K562 (cell line): Measurements from ENCODE around the gene ZBTB16. TPM values are rescaled to one million over a fixed set of nuclear protein-coding genes. Genes with fewer than 3 reads are reported as not detected.

Source experiments
- ATAC-seq: fragments of 200-7000 bp; cut with Tn5 transposase; 3 replicates; pipeline ENCODE4 v1.9.1; 2020; ENCODE audit warnings: moderate library complexity
- BruUV-seq: library from RNA; stranded (reverse); fragments of 400-500 nt; replicated peaks from 2 replicates; lab custom pipeline; 2021; lab: Mats Ljungman, UMichigan
- CTCF ChIA-PET: fragments of 300-600 bp; formaldehyde crosslinking; extraction: SDS; loops from one replicate; lab custom pipeline; 2021; ENCODE audit warnings: low intra/inter-chr PET ratio; lab: Yijun Ruan, JAX
- POLR2A ChIA-PET: fragments of 300-600, 350-650 bp; sonication (Branson Sonifier 250); formaldehyde crosslinking; extraction: SDS; loops from one replicate; lab custom pipeline; 2021; ENCODE audit warnings: antibody characterized with exemption, inconsistent platforms; lab: Yijun Ruan, JAX
- DNase-seq, 4 experiments: peaks; one replicate each; pipeline versions ENCODE4 v3.0.0 to v3.0.0-alpha.2; 2011 to 2018; ENCODE audit warnings: low spot score in 3 of 4, mixed read lengths in 3 of 4; ENCODE audit errors: extremely low read depth in 1 of 4
- FAIRE-seq: peaks from 2 replicates; lab custom pipeline; 2011; peaks lifted over from hg19 to GRCh38; lab: Jason Lieb, UNC
- H2AFZ ChIP-seq: 2 replicates; pipeline ENCODE4 v1.6.0; 2011; ENCODE audit warnings: low read depth, low read length, control low read depth, inconsistent platforms
- H3K27ac ChIP-seq: fragments of 200-600 bp; 3 replicates; pipeline ENCODE4 v1.8.0; 2011; ENCODE audit warnings: low read depth, mild to moderate bottlenecking, control low read depth, inconsistent platforms, low read length, moderate library complexity, mixed read lengths; ENCODE audit errors: extremely low read depth
- H3K27me3 ChIP-seq, 2 experiments: fragments of 300-600 bp in 1 of 2; 2 replicates in 1 of 2; 3 replicates in 1 of 2; pipeline versions ENCODE4 v1.6.0 to v1.8.0; 2011; ENCODE audit warnings: inconsistent platforms in 2 of 2, low read length in 2 of 2, mild to moderate bottlenecking in 1 of 2, mixed read lengths in 1 of 2, moderate library complexity in 1 of 2; ENCODE audit not compliant: control insufficient read depth in 2 of 2, insufficient read depth in 2 of 2
- H3K36me3 ChIP-seq: fragments of 300-600 bp; 3 replicates; pipeline ENCODE4 v1.8.0; 2011; ENCODE audit warnings: mild to moderate bottlenecking, low read length, inconsistent platforms; ENCODE audit not compliant: control insufficient read depth, insufficient read depth
- H3K4me1 ChIP-seq, 2 experiments: fragments of 200-600 bp in 1 of 2; replicated peaks in 1 of 2; 2 replicates in 1 of 2; 3 replicates in 1 of 2; pipeline versions ENCODE4 v1.5.1 to v1.8.0; 2011; ENCODE audit warnings: inconsistent platforms in 2 of 2, low read length in 2 of 2, mild to moderate bottlenecking in 1 of 2, mixed read lengths in 1 of 2, moderate library complexity in 1 of 2; ENCODE audit not compliant: control insufficient read depth in 2 of 2, insufficient read depth in 2 of 2
- H3K4me2 ChIP-seq: 2 replicates; pipeline ENCODE4 v1.6.1; 2011; ENCODE audit warnings: low read length, control low read depth, inconsistent platforms, mixed read lengths; ENCODE audit not compliant: insufficient read depth
- H3K4me3 ChIP-seq: fragments of 200-600 bp; sonication (generic), shearing (Covaris generic); 2 replicates; pipeline ENCODE4 v1.5.1; 2016; ENCODE audit warnings: control low read depth, inconsistent platforms
- H3K79me2 ChIP-seq: fragments of 200-600 bp; 3 replicates; pipeline ENCODE4 v1.8.0; 2011; ENCODE audit warnings: low read length, inconsistent platforms; ENCODE audit not compliant: control insufficient read depth, insufficient read depth
- H3K9ac ChIP-seq, 2 experiments: 2 replicates each; pipeline versions ENCODE4 v1.6.0 to v1.6.1; 2011; ENCODE audit warnings: low read depth in 2 of 2, low read length in 2 of 2, control low read depth in 1 of 2, inconsistent platforms in 1 of 2, mild to moderate bottlenecking in 1 of 2, mixed read lengths in 1 of 2; ENCODE audit not compliant: insufficient read depth in 1 of 2
- H3K9me1 ChIP-seq: one replicate; pipeline ENCODE4 v1.6.0; 2011; ENCODE audit warnings: inconsistent platforms, mild to moderate bottlenecking, low read length, moderate library complexity; ENCODE audit not compliant: control insufficient read depth, insufficient read depth
- H3K9me3 ChIP-seq: replicated peaks from 2 replicates; pipeline ENCODE4 v1.5.1; 2011; ENCODE audit warnings: low read depth, low read length, inconsistent platforms; ENCODE audit not compliant: control insufficient read depth, insufficient read depth
- H4K20me1 ChIP-seq: replicated peaks from 2 replicates; pipeline ENCODE4 v1.6.1; 2011; ENCODE audit warnings: low read length, inconsistent platforms, mixed read lengths; ENCODE audit not compliant: control insufficient read depth, insufficient read depth
- E2F3 ChIP-seq: fragments of 250-450 bp; sonication (Bioruptor Pico); IDR thresholded peaks from 2 replicates; pipeline ENCODE4 v1.4.0; 2020; ENCODE audit warnings: mild to moderate bottlenecking
- GATAD2A ChIP-seq: fragments of 450-650 bp; IDR thresholded peaks from 2 replicates; pipeline ENCODE4 v1.6.1; 2017
- KDM1A ChIP-seq, 2 experiments: fragments of 450-650 bp; IDR thresholded peaks; 2 replicates each; pipeline ENCODE4 v1.6.1; 2016; ENCODE audit warnings: mild to moderate bottlenecking in 2 of 2
- RNF2 ChIP-seq: sonication (generic); IDR thresholded peaks from 2 replicates; pipeline ENCODE4 v1.6.1; 2016
- SMAD1 ChIP-seq: fragments of 150-350 bp; IDR thresholded peaks from 2 replicates; pipeline ENCODE4 v1.6.1; 2014; ENCODE audit warnings: low read length, low read depth; ENCODE audit not compliant: partially characterized antibody
- SRF ChIP-seq, 2 experiments: fragments of 250-450, 450-650 bp in 1 of 2; sonication (Bioruptor Pico) in 1 of 2; sonication (generic) in 1 of 2; formaldehyde crosslinking; IDR thresholded peaks; 2 replicates each; pipeline versions ENCODE4 v1.5.0 to v1.5.1; 2020 to 2022; ENCODE audit warnings: mild to moderate bottlenecking in 1 of 2, missing genetic modification reagents in 1 of 2
- TARDBP ChIP-seq: fragments of 450-650 bp; IDR thresholded peaks from 2 replicates; pipeline ENCODE4 v1.6.1; 2016
- ZNF274 ChIP-seq: IDR thresholded peaks from 2 replicates; pipeline ENCODE4 v1.6.1; 2011; ENCODE audit warnings: low read depth, mild to moderate bottlenecking, low read length, moderate library complexity, borderline replicate concordance
- ZNF3 ChIP-seq: fragments of 250-450 bp; sonication (Bioruptor Pico); IDR thresholded peaks from 2 replicates; pipeline ENCODE4 v1.5.0; 2021; ENCODE audit warnings: mild to moderate bottlenecking, moderate library complexity
- WGBS: fragments of 100-300 bp; shearing (Covaris generic); methylation state at CpG from one replicate; pipeline ENCODE4 v1.1.6; 2016; ENCODE audit warnings: low coverage, mixed read lengths; ENCODE audit not compliant: insufficient coverage; ENCODE audit errors: missing lambda C conversion rate; 5-methylcytosine and 5-hydroxymethylcytosine counted together
- in situ Hi-C: fragments of 300-500 bp; cut with MboI; formaldehyde crosslinking; loops from 4 replicates; pipeline ENCODE4 v1.15.0; 2018; ENCODE audit warnings: inconsistent platforms, mixed read lengths
- intact Hi-C: fragments of 100-400 bp; cut with micrococcal nuclease; formaldehyde crosslinking; loops from 2 replicates; pipeline ENCODE4 v1.14.2; 2022
- polyA plus RNA-seq, 8 experiments: library from polyadenylated mRNA; depleted of rRNA in 4 of 8; stranded (reverse) in 5 of 8; unstranded in 3 of 8; fragments of >200 nt; fragmentation: Nextera tagmentation in 2 of 8; fragmentation: Illumina TruSeq in 1 of 8; extraction: Ambion mirVana in 2 of 8; extraction: Trizol in 1 of 8; gene quantifications; 2 replicates each; pipeline versions ENCODE4 v1.2.1 to v1.2.3, GENCODE V29; 2011 to 2014; ENCODE audit warnings: inconsistent platforms in 1 of 8, missing spikeins in 1 of 8
- total RNA-seq, 7 experiments: library from RNA; depleted of rRNA in 6 of 7; stranded (reverse); fragments of >200 nt in 6 of 7; fragmentation: Illumina TruSeq in 2 of 7; extraction: Trizol in 2 of 7; gene quantifications; 2 replicates each; pipeline versions ENCODE4 v1.2.1 to v1.2.3, GENCODE V29; 2011 to 2021; ENCODE audit warnings: low replicate concordance in 1 of 7
- TF ChIP-seq, protein P1 (sequence below), 3 experiments: IDR thresholded peaks in 2 of 3; conservative IDR thresholded peaks in 1 of 3; 2 replicates each; pipeline ENCODE4 v1.5.1; 2011 to 2012; ENCODE audit warnings: low read length in 3 of 3, mild to moderate bottlenecking in 3 of 3, control low read depth in 2 of 3, improper control_type of control experiment in 1 of 3, inconsistent platforms in 1 of 3, low read depth in 1 of 3, mixed read lengths in 1 of 3, moderate library complexity in 1 of 3; ENCODE audit not compliant: insufficient read depth in 2 of 3
- TF ChIP-seq, protein P2 (sequence below): fragments of 250-450 bp; sonication (Bioruptor Pico); IDR thresholded peaks from 2 replicates; pipeline ENCODE4 v1.8.0; 2022; ENCODE audit warnings: moderate library complexity, mild to moderate bottlenecking, inconsistent platforms

The ZBTB16 gene
- total and polyA plus RNA-seq, 9 of the 15 experiments (the other 6 are each of a cell fraction or from before 2014, with no cell fraction given): 0.06 to 0.40 (median 0.24) TPM; not detected in 4

DNA sequence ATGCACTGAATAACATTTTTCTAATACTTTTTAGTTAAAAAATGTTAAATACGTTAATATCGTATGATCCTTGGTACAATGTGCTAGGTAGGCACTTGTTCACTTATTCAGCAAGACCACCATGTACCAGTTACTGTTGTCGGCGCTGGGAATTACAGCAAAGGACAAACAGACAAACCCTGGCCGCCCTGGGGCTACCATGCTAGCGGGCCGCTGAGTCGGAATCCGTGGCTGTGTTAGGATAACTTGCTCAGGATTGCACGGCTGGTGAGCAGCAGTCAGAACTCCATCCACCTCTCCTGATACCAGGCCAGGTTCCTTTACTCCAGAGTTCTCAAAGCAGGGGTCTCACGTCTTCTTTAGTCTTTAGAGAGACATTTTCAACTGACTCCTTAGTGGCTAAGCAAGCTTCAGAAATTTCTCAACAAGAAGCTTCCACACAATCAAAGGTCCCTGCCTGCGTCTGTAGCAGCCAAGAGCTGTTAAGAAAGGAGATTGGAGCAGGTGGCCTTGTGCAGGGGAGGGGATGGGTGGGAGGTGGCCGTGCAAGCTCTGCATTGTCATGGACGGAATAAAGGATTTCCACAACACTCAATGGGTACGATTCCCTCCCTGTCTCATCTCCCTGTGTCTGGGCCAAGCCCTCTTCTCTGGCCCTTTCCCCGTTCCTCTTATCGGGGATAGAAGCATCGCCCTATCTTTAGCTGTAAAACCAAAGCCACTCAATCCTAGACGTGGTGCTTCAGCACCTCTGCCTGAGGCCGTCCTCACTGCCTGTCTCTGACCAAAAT is 196.9 kb downstream of the ZBTB16 start:
- intact Hi-C loops: no loop called here
- Histone ChIP-seq H3K4me3 (no peak overlapping the region), H3K4me2 (no peak overlapping the region), H3K79me2 (no peaks in the 10 kb centered on the region), H3K9me1 (peaks cover 7% of the 10 kb centered on the region), H3K9me3 (no peaks in the 10 kb centered on the region), H3K36me3 (no peaks in the 10 kb centered on the region), H4K20me1 (no peaks in the 10 kb centered on the region), H3K4me1 (peaks cover 12 to 26% of the 10 kb centered on the region in 2 experiments; a peak in 4 of 5 replicates), H2AFZ (no peak overlapping the region), H3K9ac (no peak overlapping the region), H3K27ac (no peak overlapping the region), H3K27me3 (no peaks in the 10 kb centered on the region)
- CTCF ChIA-PET: no interaction called here
- FAIRE-seq (no peak), ATAC-seq (no peak), DNase-seq (no peak)
- in situ Hi-C loops: loop anchor here (25.0 kb wide), 1 partner anchor 944 kb away; the partner anchor contains the start of gene TTC12
- POLR2A ChIA-PET: no interaction called here
- 68% methylated on average over 18 of the region's 20 CpGs for WGBS
- BruUV-seq: no TSS peak
- TF ChIP-seq, protein P1, sequence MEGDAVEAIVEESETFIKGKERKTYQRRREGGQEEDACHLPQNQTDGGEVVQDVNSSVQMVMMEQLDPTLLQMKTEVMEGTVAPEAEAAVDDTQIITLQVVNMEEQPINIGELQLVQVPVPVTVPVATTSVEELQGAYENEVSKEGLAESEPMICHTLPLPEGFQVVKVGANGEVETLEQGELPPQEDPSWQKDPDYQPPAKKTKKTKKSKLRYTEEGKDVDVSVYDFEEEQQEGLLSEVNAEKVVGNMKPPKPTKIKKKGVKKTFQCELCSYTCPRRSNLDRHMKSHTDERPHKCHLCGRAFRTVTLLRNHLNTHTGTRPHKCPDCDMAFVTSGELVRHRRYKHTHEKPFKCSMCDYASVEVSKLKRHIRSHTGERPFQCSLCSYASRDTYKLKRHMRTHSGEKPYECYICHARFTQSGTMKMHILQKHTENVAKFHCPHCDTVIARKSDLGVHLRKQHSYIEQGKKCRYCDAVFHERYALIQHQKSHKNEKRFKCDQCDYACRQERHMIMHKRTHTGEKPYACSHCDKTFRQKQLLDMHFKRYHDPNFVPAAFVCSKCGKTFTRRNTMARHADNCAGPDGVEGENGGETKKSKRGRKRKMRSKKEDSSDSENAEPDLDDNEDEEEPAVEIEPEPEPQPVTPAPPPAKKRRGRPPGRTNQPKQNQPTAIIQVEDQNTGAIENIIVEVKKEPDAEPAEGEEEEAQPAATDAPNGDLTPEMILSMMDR (IDR thresholded peaks at IDR 0.05 in 2 of 3, conservative IDR thresholded peaks at IDR 0.05 in 1 of 3; ENCODE audit: insufficient read depth in 2 of 3, low read depth in 1 of 3, low read length in 3 of 3): no peak
- TF ChIP-seq SRF (CRISPR knock-in tag; IDR thresholded peaks at IDR 0.05): no peak
- TF ChIP-seq E2F3 (CRISPR knock-in tag): no peak
- TF ChIP-seq KDM1A (IDR thresholded peaks at IDR 0.05): no peak
- no peak for TF ChIP-seq RNF2
- TF ChIP-seq, protein P2, sequence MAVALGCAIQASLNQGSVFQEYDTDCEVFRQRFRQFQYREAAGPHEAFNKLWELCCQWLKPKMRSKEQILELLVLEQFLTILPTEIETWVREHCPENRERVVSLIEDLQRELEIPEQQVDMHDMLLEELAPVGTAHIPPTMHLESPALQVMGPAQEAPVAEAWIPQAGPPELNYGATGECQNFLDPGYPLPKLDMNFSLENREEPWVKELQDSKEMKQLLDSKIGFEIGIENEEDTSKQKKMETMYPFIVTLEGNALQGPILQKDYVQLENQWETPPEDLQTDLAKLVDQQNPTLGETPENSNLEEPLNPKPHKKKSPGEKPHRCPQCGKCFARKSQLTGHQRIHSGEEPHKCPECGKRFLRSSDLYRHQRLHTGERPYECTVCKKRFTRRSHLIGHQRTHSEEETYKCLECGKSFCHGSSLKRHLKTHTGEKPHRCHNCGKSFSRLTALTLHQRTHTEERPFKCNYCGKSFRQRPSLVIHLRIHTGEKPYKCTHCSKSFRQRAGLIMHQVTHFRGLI (CRISPR knock-in tag): no peak
- TF ChIP-seq ZNF274: no peak
- no peak for TF ChIP-seq SMAD1
- no peak for TF ChIP-seq ZNF3 (CRISPR knock-in tag)
- TF ChIP-seq GATAD2A: no peak
- TF ChIP-seq TARDBP: no peak
